Neural crest cell (in vitro differentiated cells): ENCODE measurements around the gene MRPL44. TPM values are rescaled to one million over a fixed set of nuclear protein-coding genes. Genes with fewer than 3 reads are reported as not detected.

Experiments used
- DNase-seq: peaks from one replicate; pipeline ENCODE4 v3.0.0; 2021; ENCODE audit warnings: low read depth, mixed read lengths, low spot score
- H3K27ac Mint-ChIP-seq: one replicate; pipeline ENCODE4 v1.8.0; 2021; ENCODE audit warnings: mild to moderate bottlenecking, mixed read lengths; ENCODE audit not compliant: unreplicated experiment
- H3K27me3 Mint-ChIP-seq: 2 replicates; pipeline ENCODE4 v1.8.0; 2021; ENCODE audit warnings: low read depth, mild to moderate bottlenecking, mixed read lengths
- H3K36me3 Mint-ChIP-seq: 2 replicates; pipeline ENCODE4 v1.8.0; 2021; ENCODE audit warnings: low read depth, mild to moderate bottlenecking, mixed read lengths
- H3K4me1 Mint-ChIP-seq: 2 replicates; pipeline ENCODE4 v1.8.0; 2021; ENCODE audit warnings: mixed read lengths
- H3K4me3 Mint-ChIP-seq: one replicate; pipeline ENCODE4 v1.8.0; 2021; ENCODE audit warnings: mild to moderate bottlenecking, mixed read lengths
- H3K9me3 Mint-ChIP-seq: 2 replicates; pipeline ENCODE4 v1.8.0; 2021; ENCODE audit warnings: mixed read lengths
- CTCF ChIP-seq: fragments of 200-600 bp; sonication (generic); conservative IDR thresholded peaks from 2 replicates; pipeline ENCODE4 v1.5.0; 2021; ENCODE audit warnings: antibody characterized with exemption, mild to moderate bottlenecking
- total RNA-seq: library from RNA; stranded (reverse); gene quantifications from 2 replicates; pipeline ENCODE4 v1.2.1, GENCODE V29; 2021

MRPL44 gene
- total RNA-seq, 1 donor from 2014 or later: 33.4 TPM

GRCh38 chr2:223989206-223989855 lies 32.1 kb downstream of the MRPL44 start:
- H3K36me3 Mint-ChIP-seq: peaks cover 6% of the 10 kb centered on the region
- no peak for DNase-seq
- H3K4me1 Mint-ChIP-seq: peaks cover 5% of the 10 kb centered on the region
- no peaks in the 10 kb centered on the region for H3K27me3 Mint-ChIP-seq
- H3K4me3 Mint-ChIP-seq: no peak overlapping the region
- peak; percentile 14 for TF ChIP-seq CTCF
- H3K9me3 Mint-ChIP-seq: no peaks in the 10 kb centered on the region
- no peak overlapping the region for H3K27ac Mint-ChIP-seq

GRCh38 chr2:223989856-223990232 lies 32.6 kb downstream of the MRPL44 start:
- no peak overlapping the region for H3K4me3 Mint-ChIP-seq
- H3K9me3 Mint-ChIP-seq: no peaks in the 10 kb centered on the region
- no peak for TF ChIP-seq CTCF
- peaks cover 8% of the 10 kb centered on the region for H3K4me1 Mint-ChIP-seq
- H3K36me3 Mint-ChIP-seq: peaks cover 4% of the 10 kb centered on the region
- peak overlapping the region; percentile 20 for H3K27ac Mint-ChIP-seq
- H3K27me3 Mint-ChIP-seq: no peaks in the 10 kb centered on the region
- no peak for DNase-seq

DNA sequence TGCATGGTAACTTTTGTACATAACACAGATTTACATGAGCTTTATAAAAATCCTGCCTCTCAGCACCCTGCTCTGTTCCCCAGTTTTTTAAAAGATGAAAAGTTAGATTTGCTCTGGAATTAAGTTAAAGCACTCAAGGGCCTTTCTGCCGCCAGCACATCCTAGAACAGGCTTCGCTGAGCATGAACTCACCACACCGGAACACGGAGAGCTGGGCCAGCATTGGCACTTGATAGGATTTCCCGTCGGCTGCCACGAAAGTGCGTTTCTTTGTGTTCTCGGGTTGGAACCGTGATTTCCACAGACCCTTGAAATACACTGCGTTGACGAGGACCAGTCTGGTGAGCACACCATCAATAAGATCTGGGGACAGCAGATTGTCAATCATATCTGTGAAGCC lies 34.3 kb downstream of the MRPL44 start:
- H3K36me3 Mint-ChIP-seq: peaks cover 6% of the 10 kb centered on the region
- no peak overlapping the region for H3K4me3 Mint-ChIP-seq
- TF ChIP-seq CTCF: no peak

DNA sequence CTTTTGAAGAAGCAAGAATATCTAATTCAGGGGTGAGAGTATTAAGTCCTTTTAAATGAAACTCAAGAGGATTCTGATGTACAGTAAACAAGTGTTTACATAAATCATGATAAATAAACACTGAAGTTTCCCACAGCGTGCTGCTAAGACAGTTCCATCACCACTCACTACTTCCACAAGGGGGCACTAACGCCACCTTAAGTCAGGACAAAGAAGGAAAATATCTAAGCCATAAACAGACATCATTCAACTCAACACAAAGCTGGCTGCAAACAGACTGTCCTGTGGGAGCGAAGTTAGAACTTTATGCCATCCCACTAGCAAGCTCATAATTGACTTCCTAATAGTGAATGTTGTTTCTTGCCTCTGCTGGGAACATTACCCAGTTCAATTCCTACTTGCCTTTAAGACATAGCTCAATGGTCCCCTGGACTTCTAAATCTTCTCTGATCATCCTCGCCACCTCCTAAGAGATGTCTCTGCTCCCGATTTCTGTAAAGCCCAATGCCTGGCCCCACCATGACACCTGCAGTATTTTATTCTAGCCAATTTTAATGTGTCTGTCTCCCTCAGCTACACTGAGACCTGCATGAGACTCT lies 36.5 kb downstream of the MRPL44 start:
- Mint-ChIP-seq H3K4me3 (no peak overlapping the region), H3K27ac (no peak overlapping the region), H3K36me3 (peaks cover 9% of the 10 kb centered on the region), H3K27me3 (no peaks in the 10 kb centered on the region), H3K4me1 (peaks cover 22% of the 10 kb centered on the region), H3K9me3 (no peaks in the 10 kb centered on the region)
- peak; percentile 87 for TF ChIP-seq CTCF
- peak; percentile 60 for DNase-seq

More for the DNA sequence above, 34.3 kb downstream of the MRPL44 start:
- DNase-seq: no peak
- H3K27ac Mint-ChIP-seq: no peak overlapping the region
- no peaks in the 10 kb centered on the region for H3K27me3 Mint-ChIP-seq
- peaks cover 9% of the 10 kb centered on the region for H3K4me1 Mint-ChIP-seq
- no peaks in the 10 kb centered on the region for H3K9me3 Mint-ChIP-seq

DNA sequence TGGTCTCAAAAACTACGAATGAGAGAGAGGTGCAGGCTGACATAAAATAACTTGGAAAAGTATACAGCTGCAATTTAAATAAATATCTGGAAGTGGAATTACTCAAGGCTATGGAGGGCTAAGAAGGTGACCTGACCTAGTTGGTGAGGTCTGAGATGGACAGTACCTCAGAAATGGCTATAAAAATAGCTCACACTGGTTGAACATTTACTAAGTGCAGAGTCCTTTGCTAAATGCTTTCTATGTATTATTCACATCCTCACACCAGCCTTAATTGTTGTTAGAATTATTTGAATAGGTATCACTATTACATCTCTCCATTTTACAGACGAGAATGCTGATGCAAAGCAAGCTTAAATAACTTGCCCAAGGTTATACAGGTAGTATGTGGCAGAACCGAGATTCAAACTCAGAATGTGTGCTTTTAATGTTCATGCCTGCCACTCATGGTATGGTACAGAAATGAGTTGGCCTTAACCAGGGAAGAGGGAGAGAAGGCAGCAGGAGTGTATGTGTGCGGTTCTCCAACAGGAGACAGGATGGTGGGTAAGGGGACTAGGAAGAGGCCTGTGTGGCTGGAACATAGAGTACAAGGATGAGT lies 37.4 kb downstream of the MRPL44 start:
- no peaks in the 10 kb centered on the region for H3K27me3 Mint-ChIP-seq
- H3K27ac Mint-ChIP-seq: peak overlapping the region; percentile 37

More for the DNA sequence above, 37.4 kb downstream of the MRPL44 start:
- Mint-ChIP-seq H3K4me3 (no peak overlapping the region), H3K4me1 (peaks cover 25% of the 10 kb centered on the region), H3K9me3 (no peaks in the 10 kb centered on the region), H3K36me3 (peaks cover 6% of the 10 kb centered on the region)
- TF ChIP-seq CTCF: no peak
- no peak for DNase-seq
